ENCODE measurements around the gene TMEM39B.

GRCh38 chr1:32128479-32128878, 55.7 kb downstream of the TMEM39B start:
- TF ChIP-seq POLR2A (IDR thresholded peaks at IDR 0.05): no peak
- no peak for TF ChIP-seq CTCF (IDR thresholded peaks at IDR 0.05)
